ENCODE data around the gene SIGLEC8.
A peak's percentile ranks its signal among the peaks of the same experiment; 100 is the strongest.
"Not testable (repeated sequence)": the region's sequence is repeated elsewhere in the genome, so short reads cannot be mapped to it uniquely, and the experiment has no call there.

SIGLEC8 gene

GRCh38 chr19:51472607-51473006 is 14.4 kb upstream of the SIGLEC8 start:
- DNase-seq, result no peak

- no peak for DNase-seq
Measured at GRCh38 chr19:51471527-51471926, 13.3 kb upstream of the SIGLEC8 start.

- no peak for DNase-seq
Measured at GRCh38 chr19:51470966-51471365, 12.7 kb upstream of the SIGLEC8 start.

- DNase-seq, result no peak
Measured at GRCh38 chr19:51469629-51470028, 11.4 kb upstream of the SIGLEC8 start.

- DNase-seq, result no peak
Measured at GRCh38 chr19:51469162-51469561, 10.9 kb upstream of the SIGLEC8 start.

GRCh38 chr19:51468545-51468920 is 10.3 kb upstream of the SIGLEC8 start:
- DNase-seq, result no peak

- no peak for DNase-seq
Measured at GRCh38 chr19:51467864-51468544, 9.8 kb upstream of the SIGLEC8 start.

- DNase-seq, result no peak
Measured at GRCh38 chr19:51466723-51467122, 8.5 kb upstream of the SIGLEC8 start.

- DNase-seq, result not testable (repeated sequence)
Measured at GRCh38 chr19:51463976-51464581, 5.8 kb upstream of the SIGLEC8 start.

- DNase-seq, result no peak
Measured at GRCh38 chr19:51462681-51463080, 4.4 kb upstream of the SIGLEC8 start.

GRCh38 chr19:51462276-51462675 is 4.0 kb upstream of the SIGLEC8 start:
- no peak for DNase-seq

- DNase-seq, result no peak
Measured at GRCh38 chr19:51461723-51462161, 3.5 kb upstream of the SIGLEC8 start.

- DNase-seq, result no peak
Measured at GRCh38 chr19:51460164-51460992, 2.1 kb upstream of the SIGLEC8 start.

- no peak for DNase-seq
Measured at GRCh38 chr19:51458899-51459505, 748 bp upstream of the SIGLEC8 start.

- no peak for DNase-seq
Measured at GRCh38 chr19:51457351-51458013, 772 bp downstream of the SIGLEC8 start.

- DNase-seq, result no peak
Measured at GRCh38 chr19:51456541-51457290, 1.5 kb downstream of the SIGLEC8 start.

GRCh38 chr19:51450730-51451307 is 7.4 kb downstream of the SIGLEC8 start:
- peak; percentile 57 for DNase-seq

- DNase-seq, result peak; percentile 52
Measured at GRCh38 chr19:51448411-51449016, 9.7 kb downstream of the SIGLEC8 start.

- no peak for DNase-seq
Measured at GRCh38 chr19:51448011-51448410, 10.2 kb downstream of the SIGLEC8 start.

- not testable (repeated sequence) for DNase-seq
Measured at GRCh38 chr19:51447510-51447909, 10.7 kb downstream of the SIGLEC8 start.
